ENCODE measurements around the gene SLC32A1.

- TF ChIP-seq CTCF (IDR thresholded peaks at IDR 0.05; ENCODE audit: insufficient read depth, low read depth, low read length) (no peak), EZH2 (IDR thresholded peaks at IDR 0.05; ENCODE audit: insufficient read depth, low read length) (no peak)
Measured at GRCh38 chr20:38732981-38733380, 8.7 kb downstream of the SLC32A1 start.

All from astrocyte (in vitro differentiated cells and primary cell).